ENCODE data around the gene BAZ2B.
A peak's percentile ranks its signal among the peaks of the same experiment; 100 is the strongest.

Gene BAZ2B

DNA sequence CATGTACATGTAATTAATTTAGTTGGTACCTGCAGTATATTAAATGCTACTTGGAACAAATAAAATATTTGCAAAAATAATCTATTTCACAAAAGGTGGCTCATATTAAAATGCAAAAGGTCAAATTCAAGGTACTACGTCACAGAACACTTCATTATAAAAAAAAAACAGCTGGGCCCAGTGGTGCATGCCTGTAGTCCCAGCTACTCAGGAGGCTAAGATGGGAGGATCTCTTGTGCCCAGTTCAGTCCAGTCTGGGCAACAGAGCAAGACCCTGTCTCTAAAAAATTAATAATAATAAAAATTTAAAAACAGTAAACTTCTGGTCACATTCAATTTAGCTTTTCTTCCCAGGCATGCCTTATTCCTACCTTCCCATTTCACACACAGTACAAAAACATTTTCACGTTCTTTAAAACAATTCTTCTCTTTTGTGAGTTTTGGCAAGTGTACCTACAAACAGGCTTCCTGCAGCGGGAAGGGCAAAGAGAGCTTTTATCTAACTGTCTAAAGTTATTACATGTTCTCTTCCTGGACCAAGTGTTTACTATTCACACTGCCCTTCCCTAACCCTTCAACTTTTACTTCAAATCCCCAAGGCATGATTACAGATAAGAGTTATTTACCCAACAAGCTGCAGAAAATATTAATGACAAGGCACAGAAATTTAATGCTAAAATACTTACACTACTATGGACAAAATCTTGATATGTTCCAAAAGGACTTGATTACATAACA, 10.7 kb downstream of the BAZ2B start:
- CTCF ChIA-PET = no interaction called here
- DNase-seq (ENCODE audit: extremely low spot score) = no peak
- no peak for TF ChIP-seq L3MBTL2 (conservative IDR thresholded peaks at IDR 0.05)
- POLR2A ChIA-PET = interaction anchor here (0.9 to 1.3 kb wide), 2 partner anchors 107 to 319 kb away, joined by 3 read pairs; partner anchors contain the start of genes MARCHF7 and WDSUB1

DNA sequence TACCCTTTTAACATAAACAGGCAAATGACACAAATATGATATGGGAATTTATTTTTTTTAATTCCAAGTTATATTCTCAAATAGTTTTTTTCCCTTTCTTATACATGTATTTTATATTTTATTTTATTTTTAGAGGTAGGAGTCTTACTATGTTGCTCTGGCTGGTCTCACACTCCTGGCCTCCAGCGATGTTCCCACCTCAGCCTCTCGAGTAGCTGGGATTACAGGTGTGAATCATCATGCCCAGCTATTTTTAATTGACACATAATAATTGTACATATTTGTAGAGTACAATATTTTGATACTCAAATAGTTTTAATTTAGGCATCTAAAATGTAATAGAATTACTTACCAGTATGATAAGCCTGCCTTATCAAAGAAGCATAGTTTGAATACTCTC, 12.2 kb downstream of the BAZ2B start:
- CTCF ChIA-PET = interaction anchor here (0.6 kb wide), 1 partner anchor 312 kb away, joined by 3 read pairs; no protein-coding TSS in a partner anchor
- no peak for TF ChIP-seq ZNF384 (IDR thresholded peaks at IDR 0.05)
- no peak for TF ChIP-seq FOXM1 (IDR thresholded peaks at IDR 0.05; ENCODE audit: borderline replicate concordance)
- DNase-seq (ENCODE audit: extremely low spot score) = no peak
- POLR2A ChIA-PET = interaction anchor here (2.2 kb wide), 1 partner anchor 11 kb away, joined by 5 read pairs; no protein-coding TSS in a partner anchor

DNA sequence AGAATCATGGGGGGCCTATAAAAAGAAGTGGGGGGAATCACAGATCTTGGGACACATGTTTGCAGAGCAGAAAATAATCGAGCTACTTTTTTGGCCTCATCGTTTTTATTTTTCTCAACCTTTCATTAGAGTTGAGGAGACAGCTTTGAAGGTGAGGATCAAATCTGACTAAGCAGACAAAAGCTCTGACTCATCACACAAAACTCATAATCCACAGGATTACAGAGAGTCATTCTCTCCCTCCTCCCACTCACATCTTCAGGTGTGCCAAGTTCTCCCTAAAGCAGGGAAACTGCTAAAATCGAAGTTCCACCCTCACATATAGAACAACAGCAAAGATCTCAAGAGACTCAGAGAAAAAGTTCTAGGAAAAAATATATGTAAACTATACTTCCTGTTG, 15.6 kb downstream of the BAZ2B start:
- no peak for DNase-seq (ENCODE audit: extremely low spot score)
- TF ChIP-seq BHLHE40 (IDR thresholded peaks at IDR 0.05; ENCODE audit: borderline replicate concordance) = no peak
- TF ChIP-seq CTBP1 (IDR thresholded peaks at IDR 0.05; ENCODE audit: borderline replicate concordance) = no peak
- TF ChIP-seq ARNT (IDR thresholded peaks at IDR 0.05) = no peak
- TF ChIP-seq TARDBP (IDR thresholded peaks at IDR 0.05) = no peak
- TF ChIP-seq ELF4 (IDR thresholded peaks at IDR 0.05) = no peak
- no peak for TF ChIP-seq LEF1 (IDR thresholded peaks at IDR 0.05; ENCODE audit: borderline replicate concordance)
- TF ChIP-seq FOXK2 (IDR thresholded peaks at IDR 0.05) = no peak
- TF ChIP-seq L3MBTL2 (conservative IDR thresholded peaks at IDR 0.05) = no peak
- TF ChIP-seq NFRKB (IDR thresholded peaks at IDR 0.05) = no peak
- TF ChIP-seq, protein P1, sequence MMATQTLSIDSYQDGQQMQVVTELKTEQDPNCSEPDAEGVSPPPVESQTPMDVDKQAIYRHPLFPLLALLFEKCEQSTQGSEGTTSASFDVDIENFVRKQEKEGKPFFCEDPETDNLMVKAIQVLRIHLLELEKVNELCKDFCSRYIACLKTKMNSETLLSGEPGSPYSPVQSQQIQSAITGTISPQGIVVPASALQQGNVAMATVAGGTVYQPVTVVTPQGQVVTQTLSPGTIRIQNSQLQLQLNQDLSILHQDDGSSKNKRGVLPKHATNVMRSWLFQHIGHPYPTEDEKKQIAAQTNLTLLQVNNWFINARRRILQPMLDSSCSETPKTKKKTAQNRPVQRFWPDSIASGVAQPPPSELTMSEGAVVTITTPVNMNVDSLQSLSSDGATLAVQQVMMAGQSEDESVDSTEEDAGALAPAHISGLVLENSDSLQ (IDR thresholded peaks at IDR 0.05) = no peak
- no peak for TF ChIP-seq SUZ12 (IDR thresholded peaks at IDR 0.05)
- no peak for TF ChIP-seq ZNF384 (IDR thresholded peaks at IDR 0.05)
- no peak for TF ChIP-seq FOXM1 (IDR thresholded peaks at IDR 0.05; ENCODE audit: borderline replicate concordance)
- TF ChIP-seq SP1 (IDR thresholded peaks at IDR 0.05) = no peak
- TF ChIP-seq HDGF (IDR thresholded peaks at IDR 0.05; ENCODE audit: borderline replicate concordance) = no peak
- TF ChIP-seq FOXA1 (IDR thresholded peaks at IDR 0.05) = no peak
- ChIA-PET CTCF (no interaction called here), POLR2A (no interaction called here)

DNA sequence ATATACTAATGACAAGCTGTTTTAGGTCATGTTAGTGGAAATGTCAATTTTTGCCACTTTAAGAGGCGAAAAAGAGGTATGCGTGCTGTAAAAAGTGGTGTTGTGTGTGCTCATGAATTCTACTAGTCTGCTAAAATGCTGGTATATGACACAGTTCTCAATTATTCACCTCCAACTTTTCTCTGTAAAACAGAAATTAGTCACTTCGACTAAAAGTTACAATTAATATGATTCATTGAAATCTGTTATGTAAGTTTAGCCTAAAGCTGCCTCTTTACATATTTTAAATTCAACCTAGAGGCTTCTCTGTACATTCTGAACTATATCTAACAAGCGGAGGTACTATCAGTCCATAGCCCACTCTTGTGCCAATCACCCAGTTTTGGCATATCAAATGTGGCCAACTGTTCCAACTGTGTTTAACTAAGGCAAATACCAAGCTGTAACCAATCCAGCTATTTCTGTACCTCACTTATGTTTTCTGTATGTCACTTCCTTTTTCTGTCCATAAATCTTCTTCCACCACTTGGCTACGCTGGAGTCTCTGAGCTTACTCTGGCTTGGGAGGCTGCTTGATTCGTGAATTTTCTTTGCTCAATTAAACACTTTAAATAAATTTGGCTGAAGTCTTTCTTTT, 20.8 kb downstream of the BAZ2B start:
- CTCF ChIA-PET = no interaction called here
- no peak for TF ChIP-seq LEF1 (IDR thresholded peaks at IDR 0.05; ENCODE audit: borderline replicate concordance)
- TF ChIP-seq, protein P1 (IDR thresholded peaks at IDR 0.05) = peak; percentile 45; the same call in 1 of the 2 replicates
- POLR2A ChIA-PET = no interaction called here
- no peak for DNase-seq (ENCODE audit: extremely low spot score)

DNA sequence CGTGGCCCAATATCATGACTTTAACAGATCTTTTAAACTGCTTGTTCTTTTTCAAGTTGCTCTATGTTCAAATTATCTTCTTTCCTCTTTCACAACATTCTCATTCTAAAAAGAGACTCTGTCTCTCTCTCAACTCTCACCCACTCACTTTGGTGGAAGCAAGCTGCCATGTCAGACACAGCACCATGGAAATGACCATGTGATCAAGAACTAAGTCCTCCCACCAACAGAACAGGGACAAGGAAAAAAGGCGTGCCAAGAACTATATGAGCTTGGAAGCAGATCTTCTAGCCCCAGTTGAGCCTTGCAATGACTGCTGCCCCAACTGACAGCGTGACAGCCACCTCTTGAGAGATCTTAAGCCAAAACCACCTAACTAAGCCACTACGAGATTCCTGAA, 23.9 kb downstream of the BAZ2B start:
- no peak for TF ChIP-seq ARNT (IDR thresholded peaks at IDR 0.05)
- TF ChIP-seq, protein P1 (IDR thresholded peaks at IDR 0.05) = no peak
- TF ChIP-seq SP1 (IDR thresholded peaks at IDR 0.05) = no peak
- no peak for TF ChIP-seq ZNF384 (IDR thresholded peaks at IDR 0.05)
- TF ChIP-seq SUZ12 (IDR thresholded peaks at IDR 0.05) = no peak
- TF ChIP-seq TARDBP (IDR thresholded peaks at IDR 0.05) = no peak
- no peak for TF ChIP-seq FOXK2 (IDR thresholded peaks at IDR 0.05)
- TF ChIP-seq HDGF (IDR thresholded peaks at IDR 0.05; ENCODE audit: borderline replicate concordance) = no peak
- TF ChIP-seq NFRKB (IDR thresholded peaks at IDR 0.05) = no peak
- TF ChIP-seq LEF1 (IDR thresholded peaks at IDR 0.05; ENCODE audit: borderline replicate concordance) = no peak
- no peak for TF ChIP-seq FOXA1 (IDR thresholded peaks at IDR 0.05)
- no peak for TF ChIP-seq FOXM1 (IDR thresholded peaks at IDR 0.05; ENCODE audit: borderline replicate concordance)
- TF ChIP-seq ELF4 (IDR thresholded peaks at IDR 0.05) = no peak
- TF ChIP-seq L3MBTL2 (conservative IDR thresholded peaks at IDR 0.05) = no peak
- no peak for TF ChIP-seq CTBP1 (IDR thresholded peaks at IDR 0.05; ENCODE audit: borderline replicate concordance)
- no peak for TF ChIP-seq BHLHE40 (IDR thresholded peaks at IDR 0.05; ENCODE audit: borderline replicate concordance)
- ChIA-PET POLR2A (no interaction called here), CTCF (no interaction called here)
- DNase-seq (ENCODE audit: extremely low spot score) = no peak

DNA sequence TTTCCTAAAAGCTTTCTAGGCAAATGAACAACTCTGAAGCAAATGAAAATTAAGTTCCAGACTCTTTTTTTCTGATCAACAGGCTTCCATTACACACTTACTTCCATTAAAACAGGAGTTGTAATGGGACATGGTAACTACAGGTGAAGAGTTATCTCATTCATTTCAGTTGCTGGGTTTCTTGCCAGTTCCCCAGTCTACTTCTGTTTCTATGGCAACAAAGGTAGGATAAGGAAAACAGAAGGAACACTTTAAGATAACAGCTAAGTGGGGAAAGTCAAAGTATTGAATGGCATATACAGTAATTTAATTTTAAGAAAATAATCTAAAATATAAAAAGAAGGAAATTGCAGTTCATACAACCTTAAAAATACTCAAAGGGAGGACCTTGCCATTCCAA, 25.1 kb downstream of the BAZ2B start:
- ChIA-PET POLR2A (no interaction called here), CTCF (no interaction called here)
- DNase-seq (ENCODE audit: extremely low spot score) = no peak
- TF ChIP-seq FOXK2 (IDR thresholded peaks at IDR 0.05) (no peak), NFRKB (IDR thresholded peaks at IDR 0.05) (no peak), FOXM1 (IDR thresholded peaks at IDR 0.05; ENCODE audit: borderline replicate concordance) (no peak), SP1 (IDR thresholded peaks at IDR 0.05) (no peak)

DNA sequence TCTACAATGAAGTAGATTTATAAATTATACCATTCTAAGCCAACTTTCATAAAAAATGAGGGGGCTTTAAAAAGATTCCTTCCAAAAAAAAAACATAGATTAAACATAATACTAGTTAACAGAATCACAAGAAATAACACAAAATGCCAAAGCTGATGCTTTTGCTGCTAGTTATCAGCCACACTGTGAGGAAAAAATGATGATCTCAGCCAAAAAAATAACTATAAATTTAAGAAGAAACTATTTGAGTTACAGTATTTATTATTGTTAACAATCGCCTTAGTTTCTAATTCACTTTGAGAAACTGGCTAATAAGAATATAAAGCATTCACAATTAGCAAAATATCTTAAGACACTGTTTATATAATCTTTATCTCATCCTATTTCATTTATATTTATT, 27.1 kb downstream of the BAZ2B start:
- TF ChIP-seq LEF1 (IDR thresholded peaks at IDR 0.05; ENCODE audit: borderline replicate concordance) = no peak
- TF ChIP-seq NFRKB (IDR thresholded peaks at IDR 0.05) = no peak
- TF ChIP-seq, protein P1 (IDR thresholded peaks at IDR 0.05) = no peak
- no peak for TF ChIP-seq FOXA1 (IDR thresholded peaks at IDR 0.05)
- no peak for TF ChIP-seq FOXM1 (IDR thresholded peaks at IDR 0.05; ENCODE audit: borderline replicate concordance)
- TF ChIP-seq ARNT (IDR thresholded peaks at IDR 0.05) = no peak
- TF ChIP-seq SP1 (IDR thresholded peaks at IDR 0.05) = no peak
- ChIA-PET POLR2A (no interaction called here), CTCF (no interaction called here)
- DNase-seq (ENCODE audit: extremely low spot score) = no peak
